ENCODE measurements around the gene HYPK.

GRCh38 chr15:43851251-43851650, 50.9 kb downstream of the HYPK start:
- TF ChIP-seq CTCF (IDR thresholded peaks at IDR 0.05): no peak
- no peak for TF ChIP-seq POLR2AphosphoS5 (IDR thresholded peaks at IDR 0.05; ENCODE audit: insufficient read depth in 1 of 2, low read depth in 1 of 2)
- TF ChIP-seq POLR2A (IDR thresholded peaks at IDR 0.05): no peak

Data from vagina (tissue), 2 donors.